ENCODE measurements around the gene THADA.

The THADA gene

GRCh38 chr2:43255296-43255910, 340.4 kb downstream of the THADA start:
- no peak for DNase-seq (ENCODE audit: low read depth in 2 of 2, low spot score in 1 of 2)

- no peak for DNase-seq (ENCODE audit: low read depth in 2 of 2, low spot score in 1 of 2)
These were observed 341.5 kb downstream of the THADA start for GRCh38 chr2:43254331-43254730.

- no peak for DNase-seq (ENCODE audit: low read depth in 2 of 2, low spot score in 1 of 2)
These were observed 344.6 kb downstream of the THADA start for GRCh38 chr2:43251171-43251731.

- DNase-seq (ENCODE audit: low read depth in 2 of 2, low spot score in 1 of 2), result no peak
These were observed 345.8 kb downstream of the THADA start for GRCh38 chr2:43250015-43250414.

- no peak for DNase-seq (ENCODE audit: low read depth in 2 of 2, low spot score in 1 of 2)
These were observed 347.2 kb downstream of the THADA start for GRCh38 chr2:43248621-43249020.

- DNase-seq (ENCODE audit: low read depth in 2 of 2, low spot score in 1 of 2), result no peak
These were observed 349.2 kb downstream of the THADA start for GRCh38 chr2:43246641-43247040.

- no peak for DNase-seq (ENCODE audit: low read depth in 2 of 2, low spot score in 1 of 2)
These were observed 354.3 kb downstream of the THADA start for GRCh38 chr2:43241558-43241957.

GRCh38 chr2:43240766-43241150, 355.1 kb downstream of the THADA start:
- no peak for DNase-seq (ENCODE audit: low read depth in 2 of 2, low spot score in 1 of 2)

- DNase-seq (ENCODE audit: low read depth in 2 of 2, low spot score in 1 of 2), result no peak
These were observed 355.7 kb downstream of the THADA start for GRCh38 chr2:43239981-43240765.

- no peak for DNase-seq (ENCODE audit: low read depth in 2 of 2, low spot score in 1 of 2)
These were observed 357.0 kb downstream of the THADA start for GRCh38 chr2:43238813-43239212.

GRCh38 chr2:43238176-43238575, 357.7 kb downstream of the THADA start:
- DNase-seq (ENCODE audit: low read depth in 2 of 2, low spot score in 1 of 2), result no peak

- no peak for DNase-seq (ENCODE audit: low read depth in 2 of 2, low spot score in 1 of 2)
These were observed 362.3 kb downstream of the THADA start for GRCh38 chr2:43233218-43234212.

- DNase-seq (ENCODE audit: low read depth in 2 of 2, low spot score in 1 of 2), result no peak
These were observed 364.6 kb downstream of the THADA start for GRCh38 chr2:43230951-43231827.

- DNase-seq (ENCODE audit: low read depth in 2 of 2, low spot score in 1 of 2), result no peak
These were observed 365.4 kb downstream of the THADA start for GRCh38 chr2:43230351-43230885.

- DNase-seq (ENCODE audit: low read depth in 2 of 2, low spot score in 1 of 2), result no peak
These were observed 366.8 kb downstream of the THADA start for GRCh38 chr2:43228756-43229659.

- no peak for DNase-seq (ENCODE audit: low read depth in 2 of 2, low spot score in 1 of 2)
These were observed 367.5 kb downstream of the THADA start for GRCh38 chr2:43228321-43228751.

- DNase-seq (ENCODE audit: low read depth in 2 of 2, low spot score in 1 of 2), result no peak
These were observed 368.0 kb downstream of the THADA start for GRCh38 chr2:43227830-43228281.

- peak; percentile 34 to 51 for DNase-seq (ENCODE audit: low read depth in 2 of 2, low spot score in 1 of 2)
These were observed 368.6 kb downstream of the THADA start for GRCh38 chr2:43226955-43227829.
